Activated CD4-positive, CD25-positive, alpha-beta regulatory T cell treated with anti-CD3 and anti-CD28 coated beads, Interleukin-2, amount 50 U/mL, for 24 hours (primary cell): Measurements from ENCODE around the gene NIBAN1.
"Not testable (repeated sequence)": the region's sequence is repeated elsewhere in the genome, so short reads cannot be mapped to it uniquely, and the experiment has no call there.

Experiments used
- ATAC-seq, 2 donors: fragments of 150-1000 bp; cut with Tn5 transposase; one replicate each; pipeline ENCODE4 v1.10.0; 2021; ENCODE audit warnings: mild to moderate bottlenecking in 1 of 2, moderate library complexity in 1 of 2

The NIBAN1 gene

GRCh38 chr1:184974056-184974836 is at the start of gene NIBAN1:
TSS of gene NIBAN1 (minus strand) at chr1:184974508. CDS start at chr1:184974356, 152 bp downstream.
- ATAC-seq: peak; percentile 62 to 70

GRCh38 chr1:185017966-185018365 is 43.7 kb upstream of the NIBAN1 start:
- ATAC-seq: no peak

GRCh38 chr1:185017338-185017737 is 43.0 kb upstream of the NIBAN1 start:
- no peak for ATAC-seq

DNA sequence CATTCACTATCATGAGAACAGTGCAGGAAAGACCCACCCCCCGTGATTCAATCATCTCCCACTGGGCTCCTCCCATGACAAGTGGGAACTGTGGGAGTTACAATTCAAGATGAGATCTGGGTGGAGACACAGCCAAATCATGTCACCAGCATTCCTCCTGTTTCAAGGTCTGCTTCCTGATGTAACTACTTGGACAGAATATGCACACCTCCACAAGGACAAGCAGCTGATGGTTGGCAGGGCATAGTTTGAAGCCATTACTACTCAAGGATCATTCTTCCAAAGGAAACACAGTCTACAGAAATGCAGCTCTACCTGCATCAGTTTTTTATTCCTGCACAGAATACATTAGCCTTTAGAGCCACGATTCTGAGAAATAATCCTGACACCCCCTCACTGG is 42.6 kb upstream of the NIBAN1 start:
- ATAC-seq: no peak

GRCh38 chr1:185015631-185016030 is 41.3 kb upstream of the NIBAN1 start:
- ATAC-seq: no peak

GRCh38 chr1:185014941-185015340 is 40.6 kb upstream of the NIBAN1 start:
- ATAC-seq: no peak

GRCh38 chr1:185010361-185010760 is 36.1 kb upstream of the NIBAN1 start:
- no peak for ATAC-seq

DNA sequence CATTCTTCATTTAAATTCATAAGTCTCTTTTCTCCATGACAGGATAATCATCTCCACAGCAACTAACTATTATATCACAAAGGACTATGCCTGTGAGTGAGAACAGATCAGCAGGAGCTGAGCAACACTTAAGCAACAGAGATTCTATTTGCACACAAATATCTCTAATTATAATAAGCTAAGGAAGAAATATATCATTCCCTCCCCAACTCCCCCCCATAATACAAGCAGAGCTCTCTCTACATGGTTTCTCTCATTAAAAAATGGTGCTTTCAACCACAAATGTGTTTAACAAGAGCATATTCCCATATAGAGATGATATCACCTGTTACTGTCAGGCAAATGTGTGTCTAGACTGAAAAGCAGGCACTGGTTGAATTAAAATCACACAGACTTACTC is 34.5 kb upstream of the NIBAN1 start:
- no peak for ATAC-seq

DNA sequence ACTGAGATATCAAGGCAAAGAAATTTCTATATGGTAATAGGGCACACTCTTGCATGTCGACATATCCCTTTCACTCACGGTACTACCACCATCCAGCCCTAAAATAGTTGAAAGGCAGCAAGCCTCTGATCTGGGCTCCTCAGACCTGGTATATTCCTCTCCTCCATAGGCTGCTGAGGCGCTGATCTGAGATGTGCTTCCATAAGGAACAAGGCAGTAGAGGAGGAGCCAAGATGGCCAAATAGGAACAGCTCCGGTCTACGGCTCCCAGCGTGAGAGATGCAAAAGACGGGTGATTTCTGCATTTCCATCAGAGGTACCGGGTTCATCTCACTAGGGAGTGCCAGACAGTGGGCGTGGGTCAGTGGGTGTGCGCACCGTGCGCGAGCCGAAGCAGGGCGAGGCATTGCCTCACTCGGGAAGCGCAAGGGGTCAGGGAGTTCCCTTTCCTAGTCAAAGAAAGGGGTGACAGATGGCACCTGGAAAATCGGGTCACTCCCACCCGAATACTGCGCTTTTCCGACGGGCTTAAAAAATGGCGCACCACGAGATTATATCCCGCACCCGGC is 27.1 kb upstream of the NIBAN1 start:
- ATAC-seq: not testable (repeated sequence)

GRCh38 chr1:184999974-185000373 is 25.7 kb upstream of the NIBAN1 start:
- not testable (repeated sequence) for ATAC-seq

- no peak for ATAC-seq
Measured at GRCh38 chr1:184994301-184994700, 20.0 kb upstream of the NIBAN1 start.

DNA sequence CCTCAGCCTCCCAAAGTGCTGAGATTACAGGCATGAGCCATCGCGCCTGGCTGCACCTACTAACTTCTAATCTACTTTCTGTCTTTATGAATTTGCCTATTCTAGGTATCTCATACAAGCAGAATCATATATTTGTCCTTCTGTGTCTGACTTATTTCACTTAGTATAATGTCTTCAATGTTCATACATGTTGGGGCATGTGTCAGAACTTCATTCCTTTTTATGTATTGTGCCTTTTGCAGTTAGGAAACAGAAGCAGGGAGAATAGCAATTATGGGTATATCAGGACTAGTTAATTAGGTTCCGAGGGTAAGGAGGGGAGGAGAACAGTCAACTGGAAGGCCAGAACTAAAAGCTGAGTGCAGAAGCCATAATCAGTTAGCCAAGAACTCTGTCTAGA is 18.0 kb upstream of the NIBAN1 start:
- ATAC-seq: no peak

DNA sequence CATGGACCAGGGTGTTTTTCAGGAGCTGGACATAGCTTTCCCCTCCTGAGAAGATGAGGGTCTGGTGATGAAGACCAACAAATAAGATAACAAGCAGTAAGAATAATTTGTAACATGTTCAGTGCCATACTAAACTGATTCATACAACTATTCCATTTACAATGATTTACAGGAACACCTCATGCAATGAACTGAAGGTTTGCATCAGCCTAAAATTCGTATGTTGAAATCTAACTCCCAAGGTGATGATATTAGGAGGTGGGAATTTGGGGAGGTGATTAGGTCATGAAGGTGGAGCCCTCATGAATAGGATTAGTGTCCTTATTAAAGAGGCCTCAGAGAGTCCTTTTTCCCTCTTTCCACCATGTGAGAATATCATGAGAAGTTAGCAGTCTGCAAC is 15.9 kb upstream of the NIBAN1 start:
- no peak for ATAC-seq

- ATAC-seq: no peak
Measured at GRCh38 chr1:184988506-184988905, 14.2 kb upstream of the NIBAN1 start.

DNA sequence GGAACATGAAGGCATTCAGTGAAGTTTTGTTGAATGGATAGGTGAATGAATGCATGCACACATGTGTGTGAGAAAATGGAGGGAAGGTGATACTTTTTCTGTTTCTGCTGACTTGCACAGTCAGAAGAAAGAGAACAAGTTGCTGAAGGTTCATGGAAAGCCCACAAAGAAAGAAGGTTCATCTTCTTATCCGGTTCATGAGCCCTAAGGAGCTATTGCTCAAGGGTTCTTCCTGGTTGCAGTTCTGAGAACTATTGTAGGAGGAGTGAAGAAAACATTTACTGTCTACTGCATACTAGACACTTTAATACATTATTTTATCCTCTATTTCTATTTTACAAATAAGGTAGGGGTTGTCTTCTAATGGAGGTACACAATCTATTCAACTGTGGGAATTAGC is 13.4 kb upstream of the NIBAN1 start:
- no peak for ATAC-seq

DNA sequence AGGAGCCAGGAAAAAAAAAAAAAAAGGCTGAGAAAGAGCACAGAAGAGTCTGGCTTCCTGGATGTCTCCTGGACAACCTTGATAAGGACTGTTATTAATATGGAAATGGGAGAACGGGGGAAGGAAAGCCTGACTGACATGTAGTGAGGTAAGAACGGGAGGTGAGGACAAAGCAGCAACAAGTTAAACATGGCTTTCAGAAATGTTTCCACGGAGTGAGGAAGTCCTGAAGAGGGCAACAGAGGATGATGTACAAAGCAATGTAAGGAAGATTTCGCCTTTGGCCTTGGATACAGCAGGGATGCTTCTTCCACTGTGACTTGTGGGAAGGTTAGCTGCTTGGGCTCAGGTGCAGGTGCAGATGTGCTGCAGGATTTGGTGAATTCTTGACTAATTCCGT is 11.9 kb upstream of the NIBAN1 start:
- no peak for ATAC-seq

- ATAC-seq: peak; percentile 96 to 98
Measured at GRCh38 chr1:184982002-184982954, 8.0 kb upstream of the NIBAN1 start.

GRCh38 chr1:184980726-184981125 is 6.4 kb upstream of the NIBAN1 start:
- ATAC-seq: no peak

GRCh38 chr1:184975208-184975870 is 1.0 kb upstream of the NIBAN1 start:
- no peak for ATAC-seq

- ATAC-seq: no peak
Measured at GRCh38 chr1:184974837-184975115, 468 bp upstream of the NIBAN1 start.

- peak; percentile 59 to 62 for ATAC-seq
Measured at GRCh38 chr1:184973272-184974055, 844 bp downstream of the NIBAN1 start.
